HFFc6 (cell line): ENCODE measurements around the gene SIK3. TPM values are rescaled to one million over a fixed set of nuclear protein-coding genes. Genes with fewer than 3 reads are reported as not detected.

Source experiments
- DNase-seq: peaks from one replicate; pipeline ENCODE4 v3.0.0-alpha.2; 2018
- H3K27ac Mint-ChIP-seq: 2 replicates; pipeline ENCODE4 v1.8.0; 2020; ENCODE audit warnings: mild to moderate bottlenecking, mixed read lengths
- H3K27me3 Mint-ChIP-seq: 2 replicates; pipeline ENCODE4 v1.8.0; 2021; ENCODE audit warnings: mild to moderate bottlenecking, moderate library complexity, mixed read lengths; ENCODE audit not compliant: insufficient read depth
- H3K36me3 Mint-ChIP-seq: 2 replicates; pipeline ENCODE4 v1.8.0; 2021; ENCODE audit warnings: low read depth, mixed read lengths
- H3K4me1 Mint-ChIP-seq: 2 replicates; pipeline ENCODE4 v1.8.0; 2020; ENCODE audit warnings: low read depth, mixed read lengths
- H3K4me3 Mint-ChIP-seq: 2 replicates; pipeline ENCODE4 v1.8.0; 2020; ENCODE audit warnings: mild to moderate bottlenecking, moderate library complexity, mixed read lengths
- H3K9me3 Mint-ChIP-seq: 2 replicates; pipeline ENCODE4 v1.8.0; 2020; ENCODE audit warnings: mild to moderate bottlenecking, mixed read lengths
- total RNA-seq, 6 experiments: library from RNA; stranded (reverse); fragmentation: NEBNext Ultra II Directional; extraction: Animal tissue kit (Norgen Biotek cat#: 25700); gene quantifications; 2 replicates in 1 of 6; 3 replicates in 5 of 6; pipeline ENCODE4 v1.2.3, GENCODE V29; 2021
- TF ChIP-seq, protein P1 (sequence below): fragments of 200-600 bp; sonication (generic); IDR thresholded peaks from 2 replicates; pipeline ENCODE4 v1.5.0; 2021; ENCODE audit warnings: antibody characterized with exemption, mild to moderate bottlenecking

Gene SIK3
- total RNA-seq, 6 experiments from 2014 or later: 15.6 to 23.3 (median 19.9) TPM

DNA sequence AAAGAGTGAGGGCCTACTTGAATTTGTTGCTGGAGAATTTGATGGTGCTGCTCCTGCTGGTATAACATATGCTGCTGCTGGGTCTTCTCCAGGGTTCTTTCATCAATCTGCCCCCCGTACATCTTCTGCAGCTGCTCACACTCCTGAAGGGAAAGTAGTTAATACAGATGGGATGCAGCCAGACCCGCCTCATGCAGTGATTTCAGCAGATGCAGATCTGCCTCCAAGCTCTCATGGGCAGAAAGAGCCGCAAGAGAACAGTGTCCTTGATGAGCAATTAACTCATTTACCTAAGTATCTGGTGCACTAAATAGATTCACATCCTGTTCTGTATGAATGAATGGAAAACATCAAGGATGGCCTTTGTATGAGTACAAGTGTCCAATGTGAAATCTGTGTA lies 236.0 kb downstream of the SIK3 start:
- H3K4me3 Mint-ChIP-seq: no peak overlapping the region
- no peaks in the 10 kb centered on the region; the same call in 1 of the 2 replicates for H3K27me3 Mint-ChIP-seq
- H3K36me3 Mint-ChIP-seq: peaks cover 48% of the 10 kb centered on the region
- peaks cover 91% of the 10 kb centered on the region for H3K4me1 Mint-ChIP-seq
- no peaks in the 10 kb centered on the region for H3K9me3 Mint-ChIP-seq
- DNase-seq: no peak
- peak overlapping the region; percentile 95 for H3K27ac Mint-ChIP-seq
- TF ChIP-seq, protein P1, sequence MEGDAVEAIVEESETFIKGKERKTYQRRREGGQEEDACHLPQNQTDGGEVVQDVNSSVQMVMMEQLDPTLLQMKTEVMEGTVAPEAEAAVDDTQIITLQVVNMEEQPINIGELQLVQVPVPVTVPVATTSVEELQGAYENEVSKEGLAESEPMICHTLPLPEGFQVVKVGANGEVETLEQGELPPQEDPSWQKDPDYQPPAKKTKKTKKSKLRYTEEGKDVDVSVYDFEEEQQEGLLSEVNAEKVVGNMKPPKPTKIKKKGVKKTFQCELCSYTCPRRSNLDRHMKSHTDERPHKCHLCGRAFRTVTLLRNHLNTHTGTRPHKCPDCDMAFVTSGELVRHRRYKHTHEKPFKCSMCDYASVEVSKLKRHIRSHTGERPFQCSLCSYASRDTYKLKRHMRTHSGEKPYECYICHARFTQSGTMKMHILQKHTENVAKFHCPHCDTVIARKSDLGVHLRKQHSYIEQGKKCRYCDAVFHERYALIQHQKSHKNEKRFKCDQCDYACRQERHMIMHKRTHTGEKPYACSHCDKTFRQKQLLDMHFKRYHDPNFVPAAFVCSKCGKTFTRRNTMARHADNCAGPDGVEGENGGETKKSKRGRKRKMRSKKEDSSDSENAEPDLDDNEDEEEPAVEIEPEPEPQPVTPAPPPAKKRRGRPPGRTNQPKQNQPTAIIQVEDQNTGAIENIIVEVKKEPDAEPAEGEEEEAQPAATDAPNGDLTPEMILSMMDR: no peak

DNA sequence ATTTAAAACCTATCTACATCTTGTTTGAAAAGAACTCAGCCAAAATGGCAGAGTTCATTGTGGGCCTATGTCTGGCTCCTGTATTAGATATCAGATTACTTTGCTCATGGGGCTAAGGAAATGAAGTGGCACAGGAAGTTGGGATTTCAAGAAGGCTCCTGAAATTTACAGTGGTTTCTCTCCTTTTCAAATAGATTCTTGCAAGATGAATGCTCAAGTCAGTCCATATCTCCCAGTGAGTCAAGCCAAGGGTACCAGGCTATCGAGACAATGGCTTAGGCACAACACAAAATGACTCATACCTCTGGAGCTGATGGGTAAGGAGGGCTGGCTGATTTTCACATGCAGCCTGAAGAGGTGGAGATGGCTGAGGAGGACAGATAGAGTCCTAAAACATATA lies 236.7 kb downstream of the SIK3 start:
- H3K4me1 Mint-ChIP-seq: peaks cover 91% of the 10 kb centered on the region
- TF ChIP-seq, protein P1: no peak
- peak overlapping the region; percentile 95 for H3K27ac Mint-ChIP-seq
- peak; percentile 79 for DNase-seq
- no peaks in the 10 kb centered on the region; the same call in 1 of the 2 replicates for H3K27me3 Mint-ChIP-seq
- H3K36me3 Mint-ChIP-seq: peaks cover 48% of the 10 kb centered on the region
- H3K4me3 Mint-ChIP-seq: peak overlapping the region; percentile 35
- H3K9me3 Mint-ChIP-seq: no peaks in the 10 kb centered on the region

DNA sequence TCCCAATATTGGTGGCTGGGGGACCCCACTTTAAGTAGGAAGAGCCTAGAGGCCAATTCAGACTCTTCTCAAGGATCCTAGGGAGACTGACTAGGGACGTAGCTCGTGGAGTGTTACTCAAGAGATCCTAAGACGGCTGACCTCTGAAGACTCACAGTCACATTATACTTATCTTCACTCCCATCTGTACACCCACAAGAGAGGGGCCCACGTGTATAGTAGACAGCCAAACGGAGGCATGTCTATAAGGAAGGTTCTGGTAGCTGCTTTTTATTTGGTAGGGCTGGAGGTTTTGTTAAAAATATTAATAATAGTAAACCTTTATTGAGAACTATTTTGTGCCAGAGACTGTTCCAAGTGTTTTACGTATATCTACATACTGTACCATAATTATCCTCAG lies 237.9 kb downstream of the SIK3 start:
- Mint-ChIP-seq H3K27ac (peak overlapping the region; percentile 95), H3K4me1 (peaks cover 85% of the 10 kb centered on the region), H3K27me3 (no peaks in the 10 kb centered on the region), H3K4me3 (no peak overlapping the region), H3K36me3 (peaks cover 52% of the 10 kb centered on the region), H3K9me3 (no peaks in the 10 kb centered on the region)
- no peak for DNase-seq
- TF ChIP-seq, protein P1: no peak

DNA sequence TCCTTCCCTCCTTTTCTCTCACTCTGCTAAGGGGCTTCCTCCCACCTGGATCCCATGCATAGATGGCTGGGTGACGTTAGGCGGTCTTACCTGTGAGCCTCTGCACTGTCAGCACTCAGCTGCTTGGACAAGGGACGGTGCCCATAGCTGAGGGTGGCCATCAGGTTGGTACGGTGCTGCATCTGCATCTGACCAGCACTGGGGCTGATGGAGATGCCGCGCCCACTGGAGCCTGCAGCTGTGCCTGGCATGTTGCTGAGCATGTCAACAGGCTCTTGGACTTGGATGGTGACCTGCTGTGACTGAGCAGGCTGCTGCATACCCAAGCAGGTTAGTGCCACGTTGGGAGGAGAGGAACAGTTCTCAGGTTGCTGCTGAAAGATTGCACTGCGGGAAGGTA lies 239.1 kb downstream of the SIK3 start:
- Mint-ChIP-seq H3K27ac (no peak overlapping the region; the same call in 1 of the 2 replicates), H3K27me3 (no peaks in the 10 kb centered on the region), H3K4me1 (peaks cover 82% of the 10 kb centered on the region), H3K36me3 (peaks cover 56% of the 10 kb centered on the region), H3K4me3 (no peak overlapping the region), H3K9me3 (no peaks in the 10 kb centered on the region)
- DNase-seq: no peak
- TF ChIP-seq, protein P1: no peak

DNA sequence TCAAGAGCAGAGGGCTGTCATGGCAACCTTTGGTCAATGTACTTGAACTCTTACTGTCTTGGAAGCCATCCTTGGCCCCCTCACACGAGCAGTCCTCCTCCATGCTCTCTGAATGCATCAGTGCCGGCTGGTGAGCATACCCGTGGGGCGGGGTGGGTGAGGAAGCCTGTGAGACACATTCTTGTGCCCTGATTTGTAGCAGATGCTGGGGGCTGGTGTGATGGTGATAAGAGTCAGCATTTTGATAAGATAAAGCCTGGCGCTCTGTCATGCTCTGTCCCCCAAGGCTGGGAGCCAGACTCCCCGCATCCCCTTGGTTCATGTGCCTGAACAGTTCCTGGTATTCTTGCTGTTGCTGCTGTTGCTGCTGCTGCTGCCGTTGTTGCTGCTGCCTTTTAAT lies 240.3 kb downstream of the SIK3 start:
- DNase-seq: no peak
- peaks cover 82% of the 10 kb centered on the region for H3K4me1 Mint-ChIP-seq

More for the DNA sequence above, 240.3 kb downstream of the SIK3 start:
- no peak overlapping the region for H3K4me3 Mint-ChIP-seq
- TF ChIP-seq, protein P1: no peak
- peaks cover 59% of the 10 kb centered on the region for H3K36me3 Mint-ChIP-seq
- H3K27ac Mint-ChIP-seq: peak overlapping the region; percentile 74
- H3K9me3 Mint-ChIP-seq: no peaks in the 10 kb centered on the region
- H3K27me3 Mint-ChIP-seq: no peaks in the 10 kb centered on the region; the same call in 1 of the 2 replicates
